HEK293 (cell line): ENCODE data around the gene MYRIP.
A peak's percentile ranks its signal among the peaks of the same experiment; 100 is the strongest.

Source experiments
- CTCF ChIA-PET: fragments of 350-600 bp; formaldehyde crosslinking; extraction: SDS; loops from one replicate; lab custom pipeline; 2021; ENCODE audit warnings: antibody characterized with exemption; lab: Yijun Ruan, JAX
- POLR2A ChIA-PET: fragments of 300-600 bp; formaldehyde crosslinking; extraction: SDS; loops from one replicate; lab custom pipeline; 2020; ENCODE audit warnings: antibody characterized with exemption, inconsistent platforms; lab: Yijun Ruan, JAX
- H3K27ac ChIP-seq: fragments of 200-500 bp; sonication (Bioruptor generic); 2 replicates; pipeline ENCODE4 v1.5.1; 2014; ENCODE audit warnings: low read depth, low read length, control low read depth, inconsistent platforms; ENCODE audit errors: extremely low read depth
- H3K36me3 ChIP-seq, 2 experiments: fragments of 200-500 bp in 1 of 2; sonication (Bioruptor generic) in 1 of 2; 1 replicate in 1 of 2; 2 replicates in 1 of 2; pipeline ENCODE4 v1.5.1; 2014 to 2017; ENCODE audit warnings: inconsistent platforms in 2 of 2, low read length in 2 of 2; ENCODE audit not compliant: control insufficient read depth in 2 of 2, insufficient read depth in 1 of 2
- H3K4me1 ChIP-seq: fragments of 200-500 bp; sonication (Bioruptor generic); 2 replicates; pipeline ENCODE4 v1.5.1; 2014; ENCODE audit warnings: mild to moderate bottlenecking, low read length, inconsistent platforms; ENCODE audit not compliant: control insufficient read depth, insufficient read depth
- H3K4me3 ChIP-seq: 2 replicates; pipeline ENCODE4 v1.5.1; 2011; ENCODE audit warnings: low read depth, mild to moderate bottlenecking, control low read depth, low read length, moderate library complexity
- H3K9me3 ChIP-seq: fragments of 200-500 bp; sonication (Bioruptor generic); 2 replicates; pipeline ENCODE4 v1.5.1; 2014; ENCODE audit warnings: low read depth, low read length, inconsistent platforms; ENCODE audit not compliant: control insufficient read depth, insufficient read depth
- EGR2 ChIP-seq: fragments of 450-650 bp; formaldehyde crosslinking; IDR thresholded peaks from 2 replicates; pipeline ENCODE4 v1.5.1; 2016; ENCODE audit warnings: low read depth, missing biosample characterization, missing genetic modification characterization
- GLIS1 ChIP-seq: fragments of 450-650 bp; formaldehyde crosslinking; IDR thresholded peaks from 2 replicates; pipeline ENCODE4 v1.5.1; 2016; ENCODE audit warnings: missing biosample characterization, missing genetic modification characterization
- GLIS2 ChIP-seq: fragments of 450-650 bp; formaldehyde crosslinking; IDR thresholded peaks from 2 replicates; pipeline ENCODE4 v1.5.1; 2016; ENCODE audit warnings: missing biosample characterization, missing genetic modification characterization
- HOXA7 ChIP-seq: sonication (generic); formaldehyde crosslinking; IDR thresholded peaks from 2 replicates; pipeline ENCODE4 v1.8.1; 2022; ENCODE audit warnings: missing genetic modification reagents, borderline replicate concordance
- KLF10 ChIP-seq: fragments of 450-650 bp; IDR thresholded peaks from 2 replicates; pipeline ENCODE4 v1.5.1; 2018; ENCODE audit warnings: missing biosample characterization, mild to moderate bottlenecking, missing genetic modification characterization
- KLF17 ChIP-seq: fragments of 450-650 bp; formaldehyde crosslinking; IDR thresholded peaks from 2 replicates; pipeline ENCODE4 v1.5.1; 2016; ENCODE audit warnings: missing biosample characterization, missing genetic modification characterization
- MZF1 ChIP-seq: fragments of 450-650 bp; formaldehyde crosslinking; IDR thresholded peaks from 2 replicates; pipeline ENCODE4 v1.5.1; 2017; ENCODE audit warnings: missing biosample characterization, missing genetic modification characterization, borderline replicate concordance
- OSR2 ChIP-seq: fragments of 450-650 bp; formaldehyde crosslinking; IDR thresholded peaks from 2 replicates; pipeline ENCODE4 v1.5.1; 2016; ENCODE audit warnings: missing biosample characterization, missing genetic modification characterization
- SP3 ChIP-seq: fragments of 450-650 bp; formaldehyde crosslinking; IDR thresholded peaks from 2 replicates; pipeline ENCODE4 v1.5.1; 2016; ENCODE audit warnings: missing biosample characterization, missing genetic modification characterization
- SP7 ChIP-seq: fragments of 450-650 bp; formaldehyde crosslinking; IDR thresholded peaks from 2 replicates; pipeline ENCODE4 v1.5.1; 2016; ENCODE audit warnings: missing biosample characterization, missing genetic modification characterization
- YY1 ChIP-seq: fragments of 450-650 bp; formaldehyde crosslinking; IDR thresholded peaks from 2 replicates; pipeline ENCODE4 v1.5.1; 2018; ENCODE audit warnings: missing biosample characterization, missing genetic modification characterization
- ZBTB10 ChIP-seq: fragments of 450-650 bp; formaldehyde crosslinking; IDR thresholded peaks from 2 replicates; pipeline ENCODE4 v1.5.1; 2016; ENCODE audit warnings: missing biosample characterization, missing genetic modification characterization
- ZBTB20 ChIP-seq: fragments of 450-650 bp; formaldehyde crosslinking; IDR thresholded peaks from 2 replicates; pipeline ENCODE4 v1.5.1; 2016; ENCODE audit warnings: missing biosample characterization, missing genetic modification characterization
- ZBTB44 ChIP-seq: fragments of 450-650 bp; IDR thresholded peaks from 2 replicates; pipeline ENCODE4 v1.5.1; 2018; ENCODE audit warnings: missing biosample characterization, mild to moderate bottlenecking, missing genetic modification characterization
- ZBTB8A ChIP-seq: fragments of 450-650 bp; formaldehyde crosslinking; IDR thresholded peaks from 2 replicates; pipeline ENCODE4 v1.5.1; 2016; ENCODE audit warnings: missing biosample characterization, missing genetic modification characterization
- ZIC2 ChIP-seq: fragments of 450-650 bp; formaldehyde crosslinking; IDR thresholded peaks from 2 replicates; pipeline ENCODE4 v1.5.1; 2016; ENCODE audit warnings: missing biosample characterization, missing genetic modification characterization
- ZNF2 ChIP-seq: fragments of 450-650 bp; formaldehyde crosslinking; IDR thresholded peaks from 2 replicates; pipeline ENCODE4 v1.5.1; 2016; ENCODE audit warnings: missing biosample characterization, missing genetic modification characterization
- ZNF24 ChIP-seq: fragments of 450-650 bp; formaldehyde crosslinking; IDR thresholded peaks from 2 replicates; pipeline ENCODE4 v1.5.1; 2016; ENCODE audit warnings: missing biosample characterization, missing genetic modification characterization
- ZNF335 ChIP-seq: fragments of 450-650 bp; formaldehyde crosslinking; conservative IDR thresholded peaks from 2 replicates; pipeline ENCODE4 v1.5.1; 2016; ENCODE audit warnings: missing biosample characterization, missing genetic modification characterization
- ZNF449 ChIP-seq: fragments of 450-650 bp; formaldehyde crosslinking; IDR thresholded peaks from 2 replicates; pipeline ENCODE4 v1.5.1; 2017; ENCODE audit warnings: missing biosample characterization, mild to moderate bottlenecking, missing genetic modification characterization, moderate library complexity
- ZNF660 ChIP-seq: fragments of 450-650 bp; IDR thresholded peaks from 2 replicates; pipeline ENCODE4 v1.5.1; 2018; ENCODE audit warnings: missing biosample characterization, mild to moderate bottlenecking, missing genetic modification characterization
- ZNF777 ChIP-seq: fragments of 450-650 bp; formaldehyde crosslinking; IDR thresholded peaks from 2 replicates; pipeline ENCODE4 v1.5.1; 2017; ENCODE audit warnings: missing biosample characterization, missing genetic modification characterization, borderline replicate concordance
- ZNF785 ChIP-seq: fragments of 450-650 bp; formaldehyde crosslinking; IDR thresholded peaks from 2 replicates; pipeline ENCODE4 v1.5.1; 2016; ENCODE audit warnings: missing biosample characterization, missing genetic modification characterization
- ZXDB ChIP-seq: fragments of 450-650 bp; formaldehyde crosslinking; IDR thresholded peaks from 2 replicates; pipeline ENCODE4 v1.5.1; 2016; ENCODE audit warnings: missing biosample characterization, missing genetic modification characterization
- TF ChIP-seq, protein P1 (sequence below): fragments of 450-650 bp; formaldehyde crosslinking; IDR thresholded peaks from 2 replicates; pipeline ENCODE4 v1.5.1; 2016; ENCODE audit warnings: missing biosample characterization, missing genetic modification characterization
- TF ChIP-seq, protein P2 (sequence below): fragments of 450-650 bp; formaldehyde crosslinking; IDR thresholded peaks from 2 replicates; pipeline ENCODE4 v1.5.1; 2017; ENCODE audit warnings: missing biosample characterization, missing genetic modification characterization

MYRIP gene

DNA sequence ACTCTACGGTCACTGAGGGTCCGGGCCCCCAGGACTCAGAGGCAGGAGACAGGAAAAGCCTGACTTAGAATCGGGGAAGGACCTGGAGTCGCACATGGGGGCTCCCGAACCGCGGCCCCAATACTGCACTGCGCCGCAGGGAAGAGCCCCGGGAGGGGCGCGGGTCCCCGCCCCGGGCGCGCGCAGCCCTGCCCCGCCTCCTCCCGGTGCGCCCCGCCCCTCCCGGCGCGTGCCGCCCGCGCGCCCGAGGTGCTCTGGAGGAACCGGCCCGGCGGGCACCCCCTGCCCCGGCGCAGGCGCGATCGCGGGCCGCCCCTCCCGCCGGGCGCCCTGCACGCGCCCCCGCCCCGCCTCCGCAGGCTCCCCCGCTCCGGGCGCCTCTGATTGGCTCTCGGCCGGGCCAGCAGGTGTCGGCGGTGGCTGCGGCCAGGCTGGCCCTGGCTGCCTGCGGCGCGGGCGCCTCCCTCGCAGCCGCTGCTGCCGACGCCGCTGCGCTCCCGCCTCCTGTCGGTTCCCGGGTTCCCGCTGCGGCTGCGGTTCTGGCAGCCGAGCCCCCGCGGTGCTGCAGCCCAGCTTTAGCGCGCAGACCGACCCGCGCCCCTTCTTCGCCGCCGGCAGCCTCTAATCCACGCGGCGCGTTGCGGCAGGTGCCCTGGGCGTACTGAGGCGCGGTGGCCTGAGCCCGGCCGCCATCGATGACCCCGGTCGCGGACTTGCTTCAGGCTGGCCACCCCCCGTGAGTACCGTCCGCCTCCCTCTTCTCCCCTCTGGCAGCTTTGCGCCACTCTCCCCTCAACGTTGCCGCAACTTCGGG is at the start of gene MYRIP:
TSS of gene MYRIP (plus strand) at position 429 of the 814 bp plus-strand sequence. CDS start 91,208 bp downstream, outside the sequence.
- CTCF ChIA-PET: no interaction called here
- no peaks in the 10 kb centered on the region for H3K36me3 ChIP-seq
- H3K4me1 ChIP-seq: no peaks in the 10 kb centered on the region
- POLR2A ChIA-PET: no interaction called here
- no peaks in the 10 kb centered on the region for H3K9me3 ChIP-seq
- H3K27ac ChIP-seq: no peak within 1 kb of the TSS; the same call in 1 of the 2 replicates
- peak within 1 kb of the TSS; percentile 45 for H3K4me3 ChIP-seq
- TF ChIP-seq ZBTB8A (0 out of 2 replicates have a peak, but pooled peaks have one; percentile 16), ZBTB10 (tag by site-specific recombination) (peak; percentile 63; the same call in 1 of the 2 replicates), GLIS1 (tag by site-specific recombination) (peak; percentile 57), ZIC2 (tag by site-specific recombination) (peak; percentile 80), KLF10 (tag by site-specific recombination) (peak; percentile 95), ZBTB20 (tag by site-specific recombination) (peak; percentile 92), MZF1 (tag by site-specific recombination) (no peak), ZNF335 (tag by site-specific recombination) (no peak; the same call in 1 of the 2 replicates), ZNF660 (0 out of 2 replicates have a peak, but pooled peaks have one; percentile 18), ZXDB (tag by site-specific recombination) (no peak), HOXA7 (CRISPR knock-in tag) (no peak), SP7 (peak; percentile 24; the same call in 1 of the 2 replicates), KLF17 (tag by site-specific recombination) (0 out of 2 replicates have a peak, but pooled peaks have one; percentile 37), YY1 (tag by site-specific recombination) (no peak), OSR2 (tag by site-specific recombination) (peak; percentile 55), EGR2 (tag by site-specific recombination) (0 out of 2 replicates have a peak, but pooled peaks have one; percentile 10), ZBTB44 (tag by site-specific recombination) (peak; percentile 24; the same call in 1 of the 2 replicates), GLIS2 (tag by site-specific recombination) (peak; percentile 65), ZNF2 (tag by site-specific recombination) (0 out of 2 replicates have a peak, but pooled peaks have one; percentile 32), SP3 (tag by site-specific recombination) (no peak), ZNF785 (peak; percentile 42; the same call in 1 of the 2 replicates), ZNF449 (tag by site-specific recombination) (0 out of 2 replicates have a peak, but pooled peaks have one; percentile 36), ZNF24 (tag by site-specific recombination) (no peak), ZNF777 (peak; percentile 59)
- TF ChIP-seq, protein P1, sequence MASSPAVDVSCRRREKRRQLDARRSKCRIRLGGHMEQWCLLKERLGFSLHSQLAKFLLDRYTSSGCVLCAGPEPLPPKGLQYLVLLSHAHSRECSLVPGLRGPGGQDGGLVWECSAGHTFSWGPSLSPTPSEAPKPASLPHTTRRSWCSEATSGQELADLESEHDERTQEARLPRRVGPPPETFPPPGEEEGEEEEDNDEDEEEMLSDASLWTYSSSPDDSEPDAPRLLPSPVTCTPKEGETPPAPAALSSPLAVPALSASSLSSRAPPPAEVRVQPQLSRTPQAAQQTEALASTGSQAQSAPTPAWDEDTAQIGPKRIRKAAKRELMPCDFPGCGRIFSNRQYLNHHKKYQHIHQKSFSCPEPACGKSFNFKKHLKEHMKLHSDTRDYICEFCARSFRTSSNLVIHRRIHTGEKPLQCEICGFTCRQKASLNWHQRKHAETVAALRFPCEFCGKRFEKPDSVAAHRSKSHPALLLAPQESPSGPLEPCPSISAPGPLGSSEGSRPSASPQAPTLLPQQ (tag by site-specific recombination): no peak
- TF ChIP-seq, protein P2, sequence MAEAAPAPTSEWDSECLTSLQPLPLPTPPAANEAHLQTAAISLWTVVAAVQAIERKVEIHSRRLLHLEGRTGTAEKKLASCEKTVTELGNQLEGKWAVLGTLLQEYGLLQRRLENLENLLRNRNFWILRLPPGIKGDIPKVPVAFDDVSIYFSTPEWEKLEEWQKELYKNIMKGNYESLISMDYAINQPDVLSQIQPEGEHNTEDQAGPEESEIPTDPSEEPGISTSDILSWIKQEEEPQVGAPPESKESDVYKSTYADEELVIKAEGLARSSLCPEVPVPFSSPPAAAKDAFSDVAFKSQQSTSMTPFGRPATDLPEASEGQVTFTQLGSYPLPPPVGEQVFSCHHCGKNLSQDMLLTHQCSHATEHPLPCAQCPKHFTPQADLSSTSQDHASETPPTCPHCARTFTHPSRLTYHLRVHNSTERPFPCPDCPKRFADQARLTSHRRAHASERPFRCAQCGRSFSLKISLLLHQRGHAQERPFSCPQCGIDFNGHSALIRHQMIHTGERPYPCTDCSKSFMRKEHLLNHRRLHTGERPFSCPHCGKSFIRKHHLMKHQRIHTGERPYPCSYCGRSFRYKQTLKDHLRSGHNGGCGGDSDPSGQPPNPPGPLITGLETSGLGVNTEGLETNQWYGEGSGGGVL (tag by site-specific recombination): peak; percentile 64; the same call in 1 of the 2 replicates
